Liver (tissue), 9 donors: ENCODE results near the gene TSKS. TPM values are rescaled to one million over a fixed set of nuclear protein-coding genes. Genes with fewer than 3 reads are reported as not detected.

Experiments used
- DNase-seq: peaks from one replicate; pipeline ENCODE4 v3.0.0-alpha.2; 2017; ENCODE audit warnings: low spot score
- H3K27ac ChIP-seq, 2 donors: one replicate each; pipeline ENCODE4 v1.7.0; 2013; ENCODE audit warnings: inconsistent platforms in 2 of 2, low read length in 2 of 2, control low read depth in 1 of 2, low read depth in 1 of 2, mild to moderate bottlenecking in 1 of 2
- H3K27me3 ChIP-seq, 4 donors: one replicate each; pipeline versions ENCODE4 v1.6.1 to v1.7.0; 2013; ENCODE audit warnings: low read length in 3 of 4, inconsistent platforms in 1 of 4, mild to moderate bottlenecking in 1 of 4, moderate library complexity in 1 of 4; ENCODE audit not compliant: control insufficient read depth in 4 of 4, insufficient read depth in 4 of 4
- H3K36me3 ChIP-seq, 4 donors: one replicate each; pipeline versions ENCODE4 v1.6.1 to v1.7.0; 2013; ENCODE audit warnings: low read length in 3 of 4, mild to moderate bottlenecking in 3 of 4, low read depth in 1 of 4, moderate library complexity in 1 of 4; ENCODE audit not compliant: control insufficient read depth in 4 of 4, insufficient read depth in 3 of 4
- H3K4me1 ChIP-seq, 4 donors: one replicate each; pipeline versions ENCODE4 v1.6.1 to v1.7.0; 2013; ENCODE audit warnings: low read length in 3 of 4, mild to moderate bottlenecking in 3 of 4, moderate library complexity in 1 of 4; ENCODE audit not compliant: control insufficient read depth in 4 of 4, insufficient read depth in 4 of 4
- H3K4me3 ChIP-seq, 3 donors: one replicate each; pipeline versions ENCODE4 v1.6.1 to v1.7.0; 2013; ENCODE audit warnings: low read length in 3 of 3, control low read depth in 1 of 3, low read depth in 1 of 3, mild to moderate bottlenecking in 1 of 3
- H3K9ac ChIP-seq, 2 donors: one replicate each; pipeline ENCODE4 v1.7.0; 2013; ENCODE audit warnings: low read length in 2 of 2, mild to moderate bottlenecking in 2 of 2, moderate library complexity in 2 of 2, control low read depth in 1 of 2, low read depth in 1 of 2
- H3K9me3 ChIP-seq, 4 donors: one replicate each; pipeline versions ENCODE4 v1.6.1 to v1.7.0; 2013; ENCODE audit warnings: low read length in 3 of 4; ENCODE audit not compliant: control insufficient read depth in 4 of 4
- ATF3 ChIP-seq: IDR thresholded peaks from 2 replicates; pipeline ENCODE4 v1.6.1; 2016; ENCODE audit warnings: antibody characterized with exemption
- CTCF ChIP-seq: fragments of 150-350 bp; IDR thresholded peaks from 2 replicates; pipeline ENCODE4 v1.5.1; 2017; ENCODE audit warnings: improper control_type of control experiment, low read depth, low read length; ENCODE audit not compliant: missing input control
- EGR1 ChIP-seq, 2 donors: IDR thresholded peaks; 2 replicates each; pipeline ENCODE4 v1.6.1; 2016 to 2018; ENCODE audit warnings: antibody characterized with exemption in 2 of 2, low read depth in 2 of 2
- FOXA1 ChIP-seq: IDR thresholded peaks from 2 replicates; pipeline ENCODE4 v1.6.1; 2016; ENCODE audit warnings: antibody characterized with exemption
- GABPA ChIP-seq, 2 donors: IDR thresholded peaks in 1 of 2; conservative IDR thresholded peaks in 1 of 2; 2 replicates each; pipeline ENCODE4 v1.6.1; 2016; ENCODE audit warnings: antibody characterized with exemption in 2 of 2, mild to moderate bottlenecking in 1 of 2, moderate library complexity in 1 of 2
- HNF4A ChIP-seq, 2 donors: conservative IDR thresholded peaks; 2 replicates each; pipeline ENCODE4 v1.6.1; 2016; ENCODE audit warnings: antibody characterized with exemption in 2 of 2, mild to moderate bottlenecking in 2 of 2
- JUND ChIP-seq, 2 donors: IDR thresholded peaks; 2 replicates each; pipeline ENCODE4 v1.6.1; 2016; ENCODE audit warnings: antibody characterized with exemption in 2 of 2
- MAX ChIP-seq: IDR thresholded peaks from 2 replicates; pipeline ENCODE4 v1.6.1; 2016; ENCODE audit warnings: antibody characterized with exemption
- NR2F2 ChIP-seq: IDR thresholded peaks from 2 replicates; pipeline ENCODE4 v1.6.1; 2016; ENCODE audit warnings: antibody characterized with exemption
- RAD21 ChIP-seq, 2 donors: IDR thresholded peaks; 2 replicates each; pipeline ENCODE4 v1.6.1; 2016; ENCODE audit warnings: antibody characterized with exemption in 2 of 2, mild to moderate bottlenecking in 2 of 2
- RXRA ChIP-seq, 2 donors: IDR thresholded peaks; 2 replicates each; pipeline ENCODE4 v1.6.1; 2017 to 2018; ENCODE audit warnings: antibody characterized with exemption in 2 of 2, mild to moderate bottlenecking in 1 of 2
- SP1 ChIP-seq: IDR thresholded peaks from 2 replicates; pipeline ENCODE4 v1.6.1; 2018; ENCODE audit warnings: antibody characterized with exemption, mild to moderate bottlenecking
- YY1 ChIP-seq: IDR thresholded peaks from 2 replicates; pipeline ENCODE4 v1.6.1; 2016; ENCODE audit warnings: antibody characterized with exemption, mild to moderate bottlenecking
- ZBTB33 ChIP-seq: IDR thresholded peaks from 2 replicates; pipeline ENCODE4 v1.6.1; 2016; ENCODE audit warnings: antibody characterized with exemption
- WGBS: extraction: QIAGEN DNeasy Blood & Tissue Kit; methylation state at CpG from one replicate; pipeline ENCODE4 v1.1.7; 2013; 5-methylcytosine and 5-hydroxymethylcytosine counted together
- polyA plus RNA-seq, 2 donors: library from polyadenylated mRNA; stranded (reverse) in 1 of 2; unstranded in 1 of 2; fragments of 200-250 nt in 1 of 2; fragments of >200 nt in 1 of 2; fragmentation: Nextera tagmentation in 1 of 2; extraction: Ambion mirVana in 1 of 2; gene quantifications; one replicate each; pipeline versions ENCODE4 v1.2.1 to v1.2.3, GENCODE V29; 2013 to 2015
- total RNA-seq, 2 donors: library from RNA; depleted of rRNA; stranded (reverse); fragments of >200 nt; gene quantifications; one replicate each; pipeline ENCODE4 v1.2.3, GENCODE V29; 2014
- donor health status: healthy.
- donor health status: healthy.
- donor health status: healthy.
- donor health status: healthy.
- donor health status: healthy.

Gene TSKS
- total and polyA plus RNA-seq, 4 donors: 0.07 to 0.61 (median 0.08) TPM; not detected in 1

GRCh38 chr19:49755956-49756355 is 7.2 kb downstream of the TSKS start:
- H3K4me1 ChIP-seq: no peaks in the 10 kb centered on the region

GRCh38 chr19:49752701-49753100 is 10.4 kb downstream of the TSKS start:
- no peak overlapping the region for H3K27ac ChIP-seq
- no peaks in the 10 kb centered on the region for H3K36me3 ChIP-seq
- H3K4me1 ChIP-seq: no peaks in the 10 kb centered on the region
- H3K9me3 ChIP-seq: peaks cover 0 to 1% (median 0%) of the 10 kb centered on the region in 4 donors
- H3K27me3 ChIP-seq: no peaks in the 10 kb centered on the region
- no peak for DNase-seq
- 76% methylated on average over 1 of the region's 1 CpG for whole genome bisulfite sequencing
- TF ChIP-seq SP1: no peak
- TF ChIP-seq CTCF: no peak
- no peak for TF ChIP-seq FOXA1
- no peak for TF ChIP-seq HNF4A (conservative IDR thresholded peaks at IDR 0.05)
- TF ChIP-seq ATF3: no peak
- no peak for TF ChIP-seq NR2F2
- TF ChIP-seq RAD21 (IDR thresholded peaks at IDR 0.05): no peak
- no peak for TF ChIP-seq JUND (IDR thresholded peaks at IDR 0.05)
- TF ChIP-seq RXRA (IDR thresholded peaks at IDR 0.05): no peak
- no peak for TF ChIP-seq EGR1 (IDR thresholded peaks at IDR 0.05; ENCODE audit: low read depth in 2 of 2)
- H3K4me3 ChIP-seq: no peak overlapping the region
- H3K9ac ChIP-seq: no peak overlapping the region

More at GRCh38 chr19:49755956-49756355, 7.2 kb downstream of the TSKS start:
- Histone ChIP-seq H3K36me3 (no peaks in the 10 kb centered on the region), H3K4me3 (no peak overlapping the region), H3K27ac (no peak overlapping the region), H3K9me3 (peaks cover 0 to 1% (median 0%) of the 10 kb centered on the region in 4 donors), H3K27me3 (no peaks in the 10 kb centered on the region), H3K9ac (no peak overlapping the region)
- TF ChIP-seq RXRA (IDR thresholded peaks at IDR 0.05) (no peak), YY1 (no peak), ZBTB33 (no peak), RAD21 (IDR thresholded peaks at IDR 0.05) (no peak), ATF3 (no peak), NR2F2 (no peak), JUND (IDR thresholded peaks at IDR 0.05) (no peak), HNF4A (conservative IDR thresholded peaks at IDR 0.05) (no peak), FOXA1 (no peak), GABPA (IDR thresholded peaks at IDR 0.05 in 1 of 2, conservative IDR thresholded peaks at IDR 0.05 in 1 of 2) (no peak), SP1 (no peak), MAX (no peak)
- DNase-seq: no peak
- 92% methylated on average over 3 of the region's 3 CpGs for WGBS
